CD4-positive, CD25-positive, alpha-beta regulatory T cell (primary cell): ENCODE measurements around the gene FAS. TPM values are rescaled to one million over a fixed set of nuclear protein-coding genes. Genes with fewer than 3 reads are reported as not detected.

Experiments used
- ATAC-seq, 2 donors: fragments of 150-1000 bp; cut with Tn5 transposase; one replicate each; pipeline ENCODE4 v1.10.0; 2021; ENCODE audit warnings: low read depth in 2 of 2, moderate number of reproducible peaks in 2 of 2, moderate library complexity in 1 of 2
- DNase-seq, 3 donors: peaks; one replicate each; pipeline versions ENCODE4 v3.0.0 to v3.0.0-alpha.2; 2012 to 2022; ENCODE audit warnings: mixed read lengths in 1 of 3
- H3K27ac ChIP-seq: one replicate; pipeline ENCODE4 v1.7.0; 2013; ENCODE audit warnings: mild to moderate bottlenecking, low read length; ENCODE audit not compliant: insufficient read depth, poor library complexity, severe bottlenecking
- H3K27me3 ChIP-seq: one replicate; pipeline ENCODE4 v1.7.0; 2013; ENCODE audit warnings: low read length; ENCODE audit not compliant: control insufficient read depth, insufficient read depth
- H3K36me3 ChIP-seq: one replicate; pipeline ENCODE4 v1.7.0; 2013; ENCODE audit warnings: mild to moderate bottlenecking, low read length, moderate library complexity; ENCODE audit not compliant: control insufficient read depth, insufficient read depth
- H3K4me1 ChIP-seq: 2 replicates; pipeline ENCODE4 v1.7.0; 2013; ENCODE audit warnings: mild to moderate bottlenecking, low read length; ENCODE audit not compliant: insufficient read depth, control insufficient read depth, poor library complexity, severe bottlenecking
- H3K4me3 ChIP-seq: one replicate; pipeline ENCODE4 v1.7.0; 2013; ENCODE audit warnings: low read depth, mild to moderate bottlenecking, low read length, moderate library complexity
- H3K9me3 ChIP-seq, 2 experiments: 1 replicate in 1 of 2; 2 replicates in 1 of 2; pipeline ENCODE4 v1.7.0; 2013; ENCODE audit warnings: low read length in 2 of 2, mild to moderate bottlenecking in 1 of 2, moderate library complexity in 1 of 2; ENCODE audit not compliant: control insufficient read depth in 2 of 2
- H3K27ac Mint-ChIP-seq, 3 donors: one replicate each; pipeline ENCODE4 v1.8.0; 2020 to 2022; ENCODE audit warnings: mild to moderate bottlenecking in 3 of 3, mixed read lengths in 3 of 3, moderate library complexity in 2 of 3
- H3K27me3 Mint-ChIP-seq: one replicate; pipeline ENCODE4 v1.8.0; 2022; ENCODE audit warnings: mild to moderate bottlenecking, mixed read lengths
- H3K36me3 Mint-ChIP-seq: one replicate; pipeline ENCODE4 v1.8.0; 2020; ENCODE audit warnings: mixed read lengths
- H3K4me1 Mint-ChIP-seq, 4 donors: one replicate each; pipeline ENCODE4 v1.8.0; 2020 to 2022; ENCODE audit warnings: mixed read lengths in 4 of 4, mild to moderate bottlenecking in 1 of 4
- H3K4me3 Mint-ChIP-seq, 4 donors: one replicate each; pipeline ENCODE4 v1.8.0; 2020 to 2022; ENCODE audit warnings: mild to moderate bottlenecking in 4 of 4, mixed read lengths in 4 of 4, moderate library complexity in 3 of 4
- H3K9me3 Mint-ChIP-seq, 7 donors: one replicate each; pipeline ENCODE4 v1.8.0; 2020 to 2022; ENCODE audit warnings: mixed read lengths in 7 of 7, mild to moderate bottlenecking in 3 of 7, moderate library complexity in 2 of 7
- polyA plus RNA-seq, 4 donors: library from polyadenylated mRNA; unstranded; fragments of 300-500 nt; fragmentation: Illumina TruSeq; gene quantifications; one replicate each; pipeline ENCODE4 v1.2.3, GENCODE V29; 2021
- total RNA-seq: library from RNA; stranded (reverse); gene quantifications from one replicate; pipeline ENCODE4 v1.2.3, GENCODE V29; 2022

The FAS gene
- total and polyA plus RNA-seq, 5 donors from 2014 or later, result 84.3 to 169 (median 123) TPM

DNA sequence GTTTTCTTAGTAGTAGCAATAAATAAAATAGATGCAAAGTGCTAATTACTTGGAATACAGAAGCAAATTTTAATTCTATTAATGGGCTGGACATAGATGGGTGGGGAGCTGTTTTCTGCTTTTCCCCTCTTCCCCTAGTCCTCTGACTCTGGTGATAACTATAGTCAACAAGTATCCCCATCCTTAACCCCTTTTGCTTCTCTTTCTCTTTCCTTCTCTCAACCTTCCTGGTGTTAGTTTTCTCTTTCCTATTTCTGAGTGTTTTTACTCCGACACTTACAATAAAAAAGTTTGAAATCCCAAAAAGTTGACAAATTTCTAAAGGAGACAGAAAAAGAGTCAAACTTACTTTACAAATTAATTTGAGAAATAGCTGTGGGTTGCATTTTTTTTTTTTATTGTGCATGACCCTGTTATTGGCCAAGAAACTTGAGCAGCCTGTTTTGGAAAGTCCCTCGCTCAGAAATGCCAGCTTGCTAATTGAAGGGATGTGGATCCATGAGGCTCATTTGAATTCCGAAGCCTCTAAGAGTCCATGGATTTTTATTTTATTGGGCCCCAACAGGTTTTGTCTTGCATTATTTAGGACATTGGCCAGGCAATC is 2.4 kb downstream of the FAS start:
- peaks cover 3% of the 10 kb centered on the region for H3K36me3 Mint-ChIP-seq
- Histone ChIP-seq H3K4me1 (peaks cover 82% of the 10 kb centered on the region), H3K4me3 (peak overlapping the region; percentile 100), H3K36me3 (no peaks in the 10 kb centered on the region), H3K9me3 (no peaks in the 10 kb centered on the region), H3K27me3 (no peaks in the 10 kb centered on the region), H3K27ac (peak overlapping the region; percentile 96)
- peak overlapping the region; percentile 75 to 99 (median 88) for H3K27ac Mint-ChIP-seq
- ATAC-seq (no peak), DNase-seq (no peak)
- H3K27me3 Mint-ChIP-seq, result peaks cover 4% of the 10 kb centered on the region
- peaks cover 0 to 3% (median 0%) of the 10 kb centered on the region in 7 donors for H3K9me3 Mint-ChIP-seq
- peaks cover 31 to 81% (median 63%) of the 10 kb centered on the region in 4 donors for H3K4me1 Mint-ChIP-seq
- peak overlapping the region; percentile 93 to 97 (median 96) for H3K4me3 Mint-ChIP-seq

DNA sequence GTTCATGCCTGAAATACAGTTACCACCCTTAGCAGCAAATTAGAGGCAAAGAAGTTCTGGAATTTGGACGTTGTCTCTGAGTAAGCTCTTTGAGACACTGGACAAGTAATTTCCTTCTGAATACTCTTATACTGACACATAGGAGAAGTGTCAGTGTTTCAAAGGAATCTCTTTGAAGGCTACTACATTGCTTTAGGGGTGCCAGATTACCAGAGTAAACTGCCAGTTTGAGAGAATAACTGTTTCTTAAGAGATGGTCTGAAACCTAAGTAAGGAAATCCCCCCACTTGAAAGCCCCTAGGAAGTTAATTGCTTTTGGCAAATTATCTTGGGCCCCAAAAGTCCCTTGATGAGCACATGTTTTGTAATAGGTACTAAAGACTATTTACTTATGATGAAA is 3.4 kb downstream of the FAS start:
- DNase-seq (no peak), ATAC-seq (no peak)
- peaks cover 3% of the 10 kb centered on the region for H3K36me3 Mint-ChIP-seq
- Histone ChIP-seq H3K27me3 (no peaks in the 10 kb centered on the region), H3K9me3 (no peaks in the 10 kb centered on the region), H3K36me3 (no peaks in the 10 kb centered on the region), H3K4me3 (peak overlapping the region; percentile 100), H3K27ac (peak overlapping the region; percentile 96), H3K4me1 (peaks cover 83% of the 10 kb centered on the region)
- H3K4me1 Mint-ChIP-seq, result peaks cover 28 to 80% (median 63%) of the 10 kb centered on the region in 4 donors
- H3K27ac Mint-ChIP-seq, result peak overlapping the region; percentile 43 to 89 (median 78)
- H3K4me3 Mint-ChIP-seq, result peak overlapping the region; percentile 76 to 92 (median 85)
- peaks cover 0 to 3% (median 0%) of the 10 kb centered on the region in 7 donors for H3K9me3 Mint-ChIP-seq
- H3K27me3 Mint-ChIP-seq, result peaks cover 4% of the 10 kb centered on the region

- Histone ChIP-seq H3K36me3 (no peaks in the 10 kb centered on the region), H3K4me1 (peaks cover 81% of the 10 kb centered on the region), H3K27me3 (no peaks in the 10 kb centered on the region), H3K27ac (peak overlapping the region; percentile 96), H3K9me3 (no peaks in the 10 kb centered on the region), H3K4me3 (peak overlapping the region; percentile 89)
- Mint-ChIP-seq H3K4me1 (peaks cover 27 to 79% (median 59%) of the 10 kb centered on the region in 4 donors), H3K36me3 (peaks cover 3% of the 10 kb centered on the region), H3K27ac (peak overlapping the region; percentile 69 to 96 (median 89)), H3K4me3 (peak overlapping the region; percentile 78 to 83 (median 80)), H3K9me3 (peaks cover 0 to 3% (median 0%) of the 10 kb centered on the region in 7 donors), H3K27me3 (peaks cover 4% of the 10 kb centered on the region)
- ATAC-seq (no peak), DNase-seq (peak in 1 of 3 donors; percentile 82)
Measured at GRCh38 chr10:88995156-88995876, 4.7 kb downstream of the FAS start.

- H3K4me1 ChIP-seq, result peaks cover 88% of the 10 kb centered on the region
- ATAC-seq (no peak), DNase-seq (no peak)
- H3K9me3 Mint-ChIP-seq, result no peaks in the 10 kb centered on the region
- no peaks in the 10 kb centered on the region for H3K9me3 ChIP-seq
- no peaks in the 10 kb centered on the region for H3K36me3 ChIP-seq
- H3K27me3 Mint-ChIP-seq, result peaks cover 4% of the 10 kb centered on the region
- peak overlapping the region; percentile 55 to 87 (median 73) for H3K4me3 Mint-ChIP-seq
- H3K4me3 ChIP-seq, result peak overlapping the region; percentile 89
- no peaks in the 10 kb centered on the region for H3K27me3 ChIP-seq
- peak overlapping the region; percentile 85 to 89 (median 87) for H3K27ac Mint-ChIP-seq
- H3K27ac ChIP-seq, result peak overlapping the region; percentile 96
- peaks cover 37 to 86% (median 69%) of the 10 kb centered on the region in 4 donors for H3K4me1 Mint-ChIP-seq
- H3K36me3 Mint-ChIP-seq, result no peaks in the 10 kb centered on the region
Measured at GRCh38 chr10:88996927-88997326, 6.3 kb downstream of the FAS start.

DNA sequence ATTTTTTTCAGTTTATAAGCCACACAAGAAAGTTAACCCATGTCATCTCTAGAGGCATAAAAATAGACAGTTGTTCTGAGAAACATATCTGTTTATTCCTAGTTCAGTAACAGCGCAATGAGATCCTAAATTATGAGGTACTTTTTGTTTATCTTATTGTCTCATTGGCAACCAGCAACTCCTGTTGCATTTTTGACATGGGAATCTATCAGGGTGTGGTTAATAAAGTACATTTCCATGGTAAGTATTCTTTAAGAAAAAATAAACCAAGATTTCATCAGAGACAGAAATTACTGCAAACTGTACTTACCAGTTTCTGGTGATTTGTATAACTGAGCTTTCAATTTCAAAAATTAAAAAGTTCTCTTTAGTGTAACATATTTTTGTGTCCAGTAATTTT is 9.0 kb downstream of the FAS start:
- Mint-ChIP-seq H3K4me1 (peaks cover 49 to 91% (median 74%) of the 10 kb centered on the region in 4 donors), H3K27ac (peak overlapping the region; percentile 56 to 91 (median 89)), H3K27me3 (peaks cover 4% of the 10 kb centered on the region), H3K36me3 (peaks cover 6% of the 10 kb centered on the region), H3K9me3 (no peaks in the 10 kb centered on the region), H3K4me3 (peak overlapping the region; percentile 62 to 91 (median 87))
- ATAC-seq (no peak), DNase-seq (no peak)
- H3K9me3 ChIP-seq, result no peaks in the 10 kb centered on the region
- no peaks in the 10 kb centered on the region for H3K27me3 ChIP-seq
- H3K4me3 ChIP-seq, result peak overlapping the region; percentile 82
- peaks cover 19% of the 10 kb centered on the region for H3K36me3 ChIP-seq
- H3K4me1 ChIP-seq, result peaks cover 82% of the 10 kb centered on the region
- peak overlapping the region; percentile 96 for H3K27ac ChIP-seq

GRCh38 chr10:89001024-89001728 is 10.6 kb downstream of the FAS start:
- peaks cover 39 to 84% (median 70%) of the 10 kb centered on the region in 4 donors for H3K4me1 Mint-ChIP-seq
- peak overlapping the region; percentile 83 to 91 (median 89) for H3K4me3 Mint-ChIP-seq

DNA sequence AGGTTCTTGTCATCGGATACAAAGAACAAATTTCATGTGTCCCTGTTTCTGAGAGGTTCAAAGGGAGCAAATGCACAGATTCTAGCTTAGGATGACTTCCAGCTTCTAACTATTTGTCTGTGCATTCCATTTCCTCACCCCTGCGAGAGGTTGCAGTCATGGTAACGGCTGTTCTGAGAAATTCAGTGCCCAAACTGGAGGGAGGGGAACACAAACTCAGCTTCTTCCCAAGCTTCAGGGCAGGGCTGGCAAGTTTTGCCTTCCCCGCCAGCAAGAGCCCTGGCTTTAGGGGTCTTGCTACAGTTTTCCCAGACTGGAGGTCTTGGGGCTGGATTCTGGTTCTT is 11.1 kb downstream of the FAS start:
- H3K27ac ChIP-seq, result peak overlapping the region; percentile 96
- Mint-ChIP-seq H3K4me3 (peak overlapping the region; percentile 83 to 91 (median 89)), H3K9me3 (no peaks in the 10 kb centered on the region), H3K36me3 (peaks cover 9% of the 10 kb centered on the region), H3K4me1 (peaks cover 36 to 83% (median 69%) of the 10 kb centered on the region in 4 donors), H3K27me3 (peaks cover 4% of the 10 kb centered on the region), H3K27ac (peak overlapping the region; percentile 89 to 95 (median 95))
- peak overlapping the region; percentile 82 for H3K4me3 ChIP-seq
- H3K36me3 ChIP-seq, result peaks cover 32% of the 10 kb centered on the region
- H3K27me3 ChIP-seq, result no peaks in the 10 kb centered on the region
- ATAC-seq (peak in 1 of 2 donors; percentile 27), DNase-seq (no peak)
- peaks cover 73% of the 10 kb centered on the region for H3K4me1 ChIP-seq
- no peaks in the 10 kb centered on the region for H3K9me3 ChIP-seq

More at GRCh38 chr10:89001024-89001728, 10.6 kb downstream of the FAS start:
- Mint-ChIP-seq H3K27ac (peak overlapping the region; percentile 89 to 95 (median 95)), H3K9me3 (no peaks in the 10 kb centered on the region), H3K27me3 (peaks cover 4% of the 10 kb centered on the region), H3K36me3 (peaks cover 9% of the 10 kb centered on the region)
- Histone ChIP-seq H3K4me3 (peak overlapping the region; percentile 82), H3K9me3 (no peaks in the 10 kb centered on the region), H3K36me3 (peaks cover 28% of the 10 kb centered on the region), H3K27ac (peak overlapping the region; percentile 96), H3K27me3 (no peaks in the 10 kb centered on the region), H3K4me1 (peaks cover 75% of the 10 kb centered on the region)
- DNase-seq (peak in 2 of 3 donors; percentile 51 to 64), ATAC-seq (peak; percentile 70 to 75)
